GM12878 (cell line): ENCODE data around the gene CCNY. TPM values are rescaled to one million over a fixed set of nuclear protein-coding genes. Genes with fewer than 3 reads are reported as not detected.
A peak's percentile ranks its signal among the peaks of the same experiment; 100 is the strongest.

Experiments used
- ATAC-seq: fragments of 200-7000 bp; cut with Tn5 transposase; 3 replicates; pipeline ENCODE4 v1.9.1; 2020; ENCODE audit warnings: mild to moderate bottlenecking, moderate library complexity
- BruUV-seq: library from RNA; stranded (reverse); fragments of 400-500 nt; replicated peaks from 2 replicates; lab custom pipeline; 2021; lab: Mats Ljungman, UMichigan
- CTCF ChIA-PET: fragments of 300-600 bp; sonication (Branson Sonifier 250); formaldehyde crosslinking; extraction: SDS; loops from one replicate; lab custom pipeline; 2021; ENCODE audit warnings: inconsistent platforms; lab: Yijun Ruan, JAX
- POLR2A ChIA-PET: fragments of 350-600 bp; formaldehyde crosslinking; extraction: SDS; loops from one replicate; lab custom pipeline; 2021; ENCODE audit warnings: inconsistent platforms; lab: Charles Lee
- RAD21 ChIA-PET: fragments of 300-600 bp; sonication (Branson Sonifier 250); formaldehyde crosslinking; loops from one replicate; lab custom pipeline; 2023; ENCODE audit warnings: antibody characterized with exemption; ENCODE audit not compliant: unreplicated experiment; lab: Charles Lee
- SMC1A ChIA-PET: fragments of 300-600 bp; sonication (Branson Sonifier 250); formaldehyde crosslinking; loops from one replicate; lab custom pipeline; 2023; ENCODE audit not compliant: unreplicated experiment, uncharacterized antibody; lab: Charles Lee
- DNase-seq: peaks from one replicate; pipeline ENCODE4 v3.0.0-alpha.2; 2011; ENCODE audit warnings: low read depth, low spot score
- FAIRE-seq: peaks from 3 replicates; lab custom pipeline; 2011; peaks lifted over from hg19 to GRCh38; lab: Jason Lieb, UNC
- H2AFZ ChIP-seq: 2 replicates; pipeline ENCODE4 v1.6.0; 2011; ENCODE audit warnings: low read depth, low read length, control low read depth; ENCODE audit not compliant: control insufficient read depth
- H3K27ac ChIP-seq: 2 replicates; pipeline ENCODE4 v1.5.1; 2011; ENCODE audit warnings: control low read depth; ENCODE audit not compliant: control insufficient read depth, insufficient read depth
- H3K27me3 ChIP-seq, 2 experiments: replicated peaks in 1 of 2; 2 replicates each; pipeline versions ENCODE4 v1.6.0 to v1.6.1; 2011; ENCODE audit warnings: low read length in 1 of 2; ENCODE audit not compliant: control insufficient read depth in 2 of 2, insufficient read depth in 2 of 2
- H3K36me3 ChIP-seq, 2 experiments: 2 replicates each; pipeline ENCODE4 v1.5.1; 2011; ENCODE audit warnings: low read length in 1 of 2; ENCODE audit not compliant: control insufficient read depth in 2 of 2, insufficient read depth in 2 of 2
- H3K4me1 ChIP-seq: 2 replicates; pipeline ENCODE4 v1.6.1; 2011; ENCODE audit warnings: mild to moderate bottlenecking, low read length, moderate library complexity, mixed read lengths; ENCODE audit not compliant: control insufficient read depth, insufficient read depth
- H3K4me2 ChIP-seq: 2 replicates; pipeline ENCODE4 v1.6.0; 2011; ENCODE audit warnings: control low read depth; ENCODE audit not compliant: control insufficient read depth, insufficient read depth
- H3K4me3 ChIP-seq: fragments of 200-600 bp; sonication (generic); 2 replicates; pipeline ENCODE4 v1.5.1; 2016
- H3K79me2 ChIP-seq: 2 replicates; pipeline ENCODE4 v1.6.0; 2011; ENCODE audit warnings: low read length; ENCODE audit not compliant: control insufficient read depth, insufficient read depth
- H3K9ac ChIP-seq: 2 replicates; pipeline ENCODE4 v1.8.0; 2011; ENCODE audit warnings: low read length, control low read depth, mixed read lengths; ENCODE audit not compliant: control insufficient read depth, insufficient read depth
- H3K9me3 ChIP-seq: replicated peaks from 3 replicates; pipeline ENCODE4 v1.5.1; 2011; ENCODE audit warnings: mild to moderate bottlenecking, low read length; ENCODE audit not compliant: control insufficient read depth, insufficient read depth
- H4K20me1 ChIP-seq: 2 replicates; pipeline ENCODE4 v1.6.0; 2011; ENCODE audit not compliant: control insufficient read depth, insufficient read depth
- BCLAF1 ChIP-seq: fragments of 450-650 bp; IDR thresholded peaks from 2 replicates; pipeline ENCODE4 v1.6.1; 2017; ENCODE audit warnings: antibody characterized with exemption, mild to moderate bottlenecking, moderate library complexity
- BRCA1 ChIP-seq: IDR thresholded peaks from 2 replicates; pipeline ENCODE4 v1.6.1; 2011; ENCODE audit warnings: low read depth, low read length, improper control_type of control experiment
- CEBPB ChIP-seq, 2 experiments: fragments of 150-350 bp in 1 of 2; IDR thresholded peaks; 2 replicates each; pipeline ENCODE4 v1.6.1; 2012 to 2014; ENCODE audit warnings: low read depth in 2 of 2, low read length in 2 of 2, borderline replicate concordance in 1 of 2, inconsistent platforms in 1 of 2
- EP300 ChIP-seq, 2 experiments: fragments of 150-350 bp in 1 of 2; IDR thresholded peaks; 2 replicates each; pipeline ENCODE4 v1.6.1; 2011 to 2012; ENCODE audit warnings: low read depth in 2 of 2, low read length in 2 of 2, borderline replicate concordance in 1 of 2, improper control_type of control experiment in 1 of 2, inconsistent platforms in 1 of 2; ENCODE audit not compliant: control insufficient read depth in 1 of 2
- ESRRA ChIP-seq: IDR thresholded peaks from 2 replicates; pipeline ENCODE4 v1.6.1; 2012; ENCODE audit warnings: mild to moderate bottlenecking, low read length, improper control_type of control experiment
- FOXK2 ChIP-seq: fragments of 450-650 bp; IDR thresholded peaks from 2 replicates; pipeline ENCODE4 v1.6.1; 2017; ENCODE audit warnings: mild to moderate bottlenecking, moderate library complexity
- GABPA ChIP-seq: IDR thresholded peaks from 2 replicates; pipeline ENCODE4 v1.6.1; 2014; ENCODE audit warnings: antibody characterized with exemption, low read depth, mild to moderate bottlenecking, inconsistent platforms
- HCFC1 ChIP-seq: fragments of 150-350 bp; IDR thresholded peaks from 2 replicates; pipeline ENCODE4 v1.6.1; 2014; ENCODE audit warnings: low read length
- KAT2A ChIP-seq: conservative IDR thresholded peaks from 2 replicates; pipeline ENCODE4 v1.6.1; 2011; ENCODE audit warnings: low read depth, low read length; ENCODE audit not compliant: control insufficient read depth
- MXI1 ChIP-seq: fragments of 150-350 bp; IDR thresholded peaks from 2 replicates; pipeline ENCODE4 v1.6.1; 2011; ENCODE audit warnings: low read depth, mild to moderate bottlenecking, inconsistent platforms, low read length, improper control_type of control experiment
- NR2C2 ChIP-seq: IDR thresholded peaks from 2 replicates; pipeline ENCODE4 v1.6.1; 2011; ENCODE audit warnings: borderline replicate concordance, low read depth; ENCODE audit not compliant: control insufficient read depth, insufficient read length
- SP1 ChIP-seq: IDR thresholded peaks from one replicate; pipeline ENCODE4 v1.6.1; 2011; ENCODE audit warnings: low read depth, low read length
- TCF12 ChIP-seq: IDR thresholded peaks from 2 replicates; pipeline ENCODE4 v1.6.1; 2011; ENCODE audit warnings: low read depth, mild to moderate bottlenecking, low read length
- ZSCAN29 ChIP-seq: fragments of 450-650 bp; IDR thresholded peaks from 2 replicates; pipeline ENCODE4 v1.6.1; 2017; ENCODE audit warnings: mild to moderate bottlenecking, moderate library complexity
- WGBS: methylation state at CpG from one replicate; pipeline ENCODE4 v1.1.6; 2016; ENCODE audit warnings: low lambda C conversion rate; ENCODE audit not compliant: insufficient replicate concordance, insufficient coverage; ENCODE audit errors: missing lambda C conversion rate; 5-methylcytosine and 5-hydroxymethylcytosine counted together
- in situ Hi-C: fragments of 300-500 bp; cut with MboI; formaldehyde crosslinking; loops from 9 replicates; pipeline ENCODE4 v1.14.3; 2018; ENCODE audit warnings: mixed read lengths
- intact Hi-C: fragments of 100-400 bp; cut with micrococcal nuclease; formaldehyde crosslinking; loops from one replicate; pipeline ENCODE4 v1.14.2; 2022; ENCODE audit not compliant: unreplicated experiment
- polyA plus RNA-seq, 11 experiments: library from polyadenylated mRNA; depleted of rRNA in 4 of 11; unstranded in 6 of 11; stranded (reverse) in 5 of 11; fragments of >200 nt; fragmentation: Nextera tagmentation in 4 of 11; fragmentation: Illumina TruSeq in 1 of 11; extraction: Ambion mirVana in 4 of 11; extraction: Trizol in 1 of 11; gene quantifications; 1 replicate in 1 of 11; 2 replicates in 10 of 11; pipeline versions ENCODE4 v1.2.1 to v1.2.3, GENCODE V29; 2011 to 2016; ENCODE audit warnings: inconsistent platforms in 2 of 11, missing spikeins in 2 of 11, low read depth in 1 of 11
- total RNA-seq, 4 experiments: library from RNA; depleted of rRNA in 3 of 4; stranded (reverse); fragments of >200 nt in 3 of 4; fragmentation: Illumina TruSeq in 1 of 4; extraction: Trizol in 1 of 4; gene quantifications; 2 replicates each; pipeline versions ENCODE4 v1.2.1 to v1.2.3, GENCODE V29; 2013 to 2021
- TF ChIP-seq, protein P1 (sequence below): IDR thresholded peaks from 2 replicates; pipeline ENCODE4 v1.6.1; 2012; ENCODE audit warnings: low read depth, low read length, improper control_type of control experiment
- TF ChIP-seq, protein P2 (sequence below): fragments of 450-650 bp; IDR thresholded peaks from 2 replicates; pipeline ENCODE4 v1.6.1; 2017; ENCODE audit warnings: mild to moderate bottlenecking, moderate library complexity

The CCNY gene
- total and polyA plus RNA-seq, 10 of the 15 experiments (the other 5 are each of a cell fraction or from before 2014, with no cell fraction given) = 3.6 to 50.0 (median 26.1) TPM

GRCh38 chr10:35574924-35575352, 238.6 kb downstream of the CCNY start (continued):
- TF ChIP-seq BCLAF1 = no peak
- TF ChIP-seq EP300 (IDR thresholded peaks at IDR 0.05; ENCODE audit: borderline replicate concordance in 1 of 2, control insufficient read depth in 1 of 2, low read depth in 2 of 2, low read length in 2 of 2) = no peak
- no peak for TF ChIP-seq ESRRA
- TF ChIP-seq, protein P1, sequence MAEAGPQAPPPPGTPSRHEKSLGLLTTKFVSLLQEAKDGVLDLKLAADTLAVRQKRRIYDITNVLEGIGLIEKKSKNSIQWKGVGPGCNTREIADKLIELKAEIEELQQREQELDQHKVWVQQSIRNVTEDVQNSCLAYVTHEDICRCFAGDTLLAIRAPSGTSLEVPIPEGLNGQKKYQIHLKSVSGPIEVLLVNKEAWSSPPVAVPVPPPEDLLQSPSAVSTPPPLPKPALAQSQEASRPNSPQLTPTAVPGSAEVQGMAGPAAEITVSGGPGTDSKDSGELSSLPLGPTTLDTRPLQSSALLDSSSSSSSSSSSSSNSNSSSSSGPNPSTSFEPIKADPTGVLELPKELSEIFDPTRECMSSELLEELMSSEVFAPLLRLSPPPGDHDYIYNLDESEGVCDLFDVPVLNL = no peak
- TF ChIP-seq FOXK2 = no peak

- Histone ChIP-seq H4K20me1 (no peaks in the 10 kb centered on the region), H3K4me1 (no peaks in the 10 kb centered on the region), H3K79me2 (no peaks in the 10 kb centered on the region), H3K4me2 (no peak overlapping the region), H3K27ac (no peak overlapping the region), H3K9me3 (no peaks in the 10 kb centered on the region), H3K4me3 (no peak overlapping the region), H3K36me3 (peaks cover 0 to under 1% of the 10 kb centered on the region in 2 experiments; a peak in 1 of 4 replicates), H2AFZ (no peak overlapping the region), H3K27me3 (no peaks in the 10 kb centered on the region), H3K9ac (no peak overlapping the region)
- ATAC-seq = no peak
- RAD21 ChIA-PET = no interaction called here
- in situ Hi-C loops = no loop called here
- 96% methylated on average over 9 of the region's 9 CpGs for WGBS
- DNase-seq = no peak
- FAIRE-seq = no peak
- intact Hi-C loops = no loop called here
- BruUV-seq = TSS peak; percentile 31
- CTCF ChIA-PET = interaction anchor here (6.5 kb wide), 1 partner anchor 12 kb away, joined by 35 read pairs; no protein-coding TSS in a partner anchor
- POLR2A ChIA-PET = no interaction called here
- SMC1A ChIA-PET = no interaction called here
- TF ChIP-seq TCF12 = no peak
- TF ChIP-seq, protein P2, sequence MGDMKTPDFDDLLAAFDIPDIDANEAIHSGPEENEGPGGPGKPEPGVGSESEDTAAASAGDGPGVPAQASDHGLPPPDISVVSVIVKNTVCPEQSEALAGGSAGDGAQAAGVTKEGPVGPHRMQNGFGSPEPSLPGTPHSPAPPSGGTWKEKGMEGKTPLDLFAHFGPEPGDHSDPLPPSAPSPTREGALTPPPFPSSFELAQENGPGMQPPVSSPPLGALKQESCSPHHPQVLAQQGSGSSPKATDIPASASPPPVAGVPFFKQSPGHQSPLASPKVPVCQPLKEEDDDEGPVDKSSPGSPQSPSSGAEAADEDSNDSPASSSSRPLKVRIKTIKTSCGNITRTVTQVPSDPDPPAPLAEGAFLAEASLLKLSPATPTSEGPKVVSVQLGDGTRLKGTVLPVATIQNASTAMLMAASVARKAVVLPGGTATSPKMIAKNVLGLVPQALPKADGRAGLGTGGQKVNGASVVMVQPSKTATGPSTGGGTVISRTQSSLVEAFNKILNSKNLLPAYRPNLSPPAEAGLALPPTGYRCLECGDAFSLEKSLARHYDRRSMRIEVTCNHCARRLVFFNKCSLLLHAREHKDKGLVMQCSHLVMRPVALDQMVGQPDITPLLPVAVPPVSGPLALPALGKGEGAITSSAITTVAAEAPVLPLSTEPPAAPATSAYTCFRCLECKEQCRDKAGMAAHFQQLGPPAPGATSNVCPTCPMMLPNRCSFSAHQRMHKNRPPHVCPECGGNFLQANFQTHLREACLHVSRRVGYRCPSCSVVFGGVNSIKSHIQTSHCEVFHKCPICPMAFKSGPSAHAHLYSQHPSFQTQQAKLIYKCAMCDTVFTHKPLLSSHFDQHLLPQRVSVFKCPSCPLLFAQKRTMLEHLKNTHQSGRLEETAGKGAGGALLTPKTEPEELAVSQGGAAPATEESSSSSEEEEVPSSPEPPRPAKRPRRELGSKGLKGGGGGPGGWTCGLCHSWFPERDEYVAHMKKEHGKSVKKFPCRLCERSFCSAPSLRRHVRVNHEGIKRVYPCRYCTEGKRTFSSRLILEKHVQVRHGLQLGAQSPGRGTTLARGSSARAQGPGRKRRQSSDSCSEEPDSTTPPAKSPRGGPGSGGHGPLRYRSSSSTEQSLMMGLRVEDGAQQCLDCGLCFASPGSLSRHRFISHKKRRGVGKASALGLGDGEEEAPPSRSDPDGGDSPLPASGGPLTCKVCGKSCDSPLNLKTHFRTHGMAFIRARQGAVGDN = no peak
- no peak for TF ChIP-seq BRCA1
- TF ChIP-seq KAT2A = no peak
- no peak for TF ChIP-seq ZSCAN29
- TF ChIP-seq MXI1 = no peak
- no peak for TF ChIP-seq CEBPB (IDR thresholded peaks at IDR 0.05; ENCODE audit: borderline replicate concordance in 1 of 2, low read depth in 2 of 2, low read length in 2 of 2)
- no peak for TF ChIP-seq GABPA
- TF ChIP-seq SP1 = no peak
- TF ChIP-seq NR2C2 = no peak
- no peak for TF ChIP-seq HCFC1
These were observed 239.3 kb downstream of the CCNY start for GRCh38 chr10:35575640-35576039.
